Fibroblast of the aortic adventitia (primary cell): Measurements from ENCODE around the gene C5AR1. TPM values are rescaled to one million over a fixed set of nuclear protein-coding genes. Genes with fewer than 3 reads are reported as not detected.
"Not testable (repeated sequence)": the region's sequence is repeated elsewhere in the genome, so short reads cannot be mapped to it uniquely, and the experiment has no call there.

Experiments used
- DNase-seq: peaks from one replicate; pipeline ENCODE4 v3.0.0-alpha.2; 2010; ENCODE audit warnings: low read depth
- H3K4me3 ChIP-seq: 2 replicates; pipeline ENCODE4 v1.5.1; 2011; ENCODE audit warnings: low read depth, mild to moderate bottlenecking, control low read depth, low read length, moderate library complexity
- CTCF ChIP-seq: IDR thresholded peaks from 2 replicates; pipeline ENCODE4 v1.5.1; 2011; ENCODE audit warnings: mild to moderate bottlenecking, low read length, control low read depth, inconsistent platforms; ENCODE audit not compliant: insufficient read depth
- total RNA-seq: library from RNA; depleted of rRNA; stranded (reverse); fragments of >200 nt; gene quantifications from 2 replicates; pipeline ENCODE4 v1.2.3, GENCODE V29; 2012; ENCODE audit warnings: low replicate concordance

The C5AR1 gene
- total RNA-seq, 1 donor: 0.09 TPM

GRCh38 chr19:47296036-47296435 is 13.6 kb upstream of the C5AR1 start:
- peak; percentile 70 for TF ChIP-seq CTCF
- DNase-seq: peak; percentile 82
- H3K4me3 ChIP-seq: no peak overlapping the region

- not testable (repeated sequence) for H3K4me3 ChIP-seq, DNase-seq
Observed at GRCh38 chr19:47300867-47301266, 8.8 kb upstream of the C5AR1 start.

GRCh38 chr19:47302249-47302648 is 7.4 kb upstream of the C5AR1 start:
- no peak for TF ChIP-seq CTCF

GRCh38 chr19:47303966-47304365 is 5.7 kb upstream of the C5AR1 start:
- H3K4me3 ChIP-seq: no peak overlapping the region
- TF ChIP-seq CTCF: no peak
- no peak for DNase-seq

More at GRCh38 chr19:47302249-47302648, 7.4 kb upstream of the C5AR1 start:
- DNase-seq: no peak
- no peak overlapping the region for H3K4me3 ChIP-seq

- peak overlapping the region; percentile 37 for H3K4me3 ChIP-seq
- peak; percentile 90 for DNase-seq
Observed at GRCh38 chr19:47305309-47305751, 4.3 kb upstream of the C5AR1 start.

GRCh38 chr19:47306303-47306702 is 3.4 kb upstream of the C5AR1 start:
- no peak for DNase-seq
- TF ChIP-seq CTCF: no peak
- no peak overlapping the region for H3K4me3 ChIP-seq

More at GRCh38 chr19:47305309-47305751, 4.3 kb upstream of the C5AR1 start:
- peak; percentile 99 for TF ChIP-seq CTCF

GRCh38 chr19:47309038-47309437 is 623 bp upstream of the C5AR1 start:
- peak; percentile 83 for DNase-seq
- H3K4me3 ChIP-seq: no peak overlapping the region
- no peak for TF ChIP-seq CTCF
